CD14-positive monocyte (primary cell): ENCODE measurements around the gene PSD4. TPM values are rescaled to one million over a fixed set of nuclear protein-coding genes. Genes with fewer than 3 reads are reported as not detected.

Experiments used
- DNase-seq, 3 donors: peaks; one replicate each; pipeline ENCODE4 v3.0.0-alpha.2; 2011 to 2022
- H2AFZ ChIP-seq: 2 replicates; pipeline ENCODE4 v1.6.0; 2012; ENCODE audit warnings: mild to moderate bottlenecking, low read depth, low read length, inconsistent platforms; ENCODE audit not compliant: insufficient read depth, poor library complexity, severe bottlenecking
- H3K27ac ChIP-seq, 2 donors: 1 replicate in 1 of 2; 2 replicates in 1 of 2; pipeline ENCODE4 v1.5.1; 2012 to 2013; ENCODE audit warnings: low read length in 2 of 2, control low read depth in 1 of 2, inconsistent platforms in 1 of 2, low read depth in 1 of 2, mild to moderate bottlenecking in 1 of 2
- H3K27me3 ChIP-seq, 2 donors: one replicate each; pipeline versions ENCODE4 v1.6.0 to v1.6.1; 2011 to 2013; ENCODE audit warnings: low read length in 2 of 2; ENCODE audit not compliant: control insufficient read depth in 2 of 2, insufficient read depth in 2 of 2
- H3K36me3 ChIP-seq, 2 donors: replicated peaks in 1 of 2; 1 replicate in 1 of 2; 2 replicates in 1 of 2; pipeline versions ENCODE4 v1.5.1 to v1.6.1; 2012 to 2013; ENCODE audit warnings: low read length in 2 of 2, control low read depth in 1 of 2, inconsistent platforms in 1 of 2, mild to moderate bottlenecking in 1 of 2; ENCODE audit not compliant: insufficient read depth in 2 of 2, control insufficient read depth in 1 of 2
- H3K4me1 ChIP-seq, 2 donors: 1 replicate in 1 of 2; 2 replicates in 1 of 2; pipeline versions ENCODE4 v1.5.1 to v1.6.1; 2012 to 2013; ENCODE audit warnings: low read length in 2 of 2, control low read depth in 1 of 2, inconsistent platforms in 1 of 2, mild to moderate bottlenecking in 1 of 2, moderate library complexity in 1 of 2; ENCODE audit not compliant: insufficient read depth in 2 of 2, control insufficient read depth in 1 of 2
- H3K4me2 ChIP-seq: replicated peaks from 2 replicates; pipeline ENCODE3; 2012; ENCODE audit warnings: low read length, moderate library complexity, mild to moderate bottlenecking; ENCODE audit not compliant: poor library complexity, severe bottlenecking; ENCODE audit errors: extremely low read depth
- H3K4me3 ChIP-seq, 3 experiments: fragments of 200-600 bp in 1 of 3; sonication (generic) in 1 of 3; replicated peaks in 1 of 3; 1 replicate in 2 of 3; 2 replicates in 1 of 3; pipeline ENCODE4 v1.5.1; 2011 to 2013; ENCODE audit warnings: low read length in 3 of 3, mild to moderate bottlenecking in 3 of 3, control low read depth in 2 of 3, low read depth in 2 of 3, inconsistent platforms in 1 of 3, moderate library complexity in 1 of 3
- H3K79me2 ChIP-seq: 2 replicates; pipeline ENCODE4 v1.6.0; 2012; ENCODE audit warnings: mild to moderate bottlenecking, control low read depth, inconsistent platforms, low read length, moderate library complexity; ENCODE audit not compliant: insufficient read depth
- H3K9ac ChIP-seq: 2 replicates; pipeline ENCODE4 v1.6.0; 2017; ENCODE audit warnings: low read length, mild to moderate bottlenecking; ENCODE audit not compliant: insufficient read depth, poor library complexity, severe bottlenecking
- H3K9me3 ChIP-seq, 2 donors: replicated peaks in 1 of 2; 1 replicate in 1 of 2; 2 replicates in 1 of 2; pipeline versions ENCODE4 v1.5.1 to v1.6.1; 2012 to 2013; ENCODE audit warnings: low read length in 2 of 2, control low read depth in 1 of 2; ENCODE audit not compliant: control insufficient read depth in 1 of 2, insufficient read depth in 1 of 2
- H4K20me1 ChIP-seq: 2 replicates; pipeline ENCODE4 v1.6.0; 2012; ENCODE audit warnings: mild to moderate bottlenecking, low read length, control low read depth, moderate library complexity; ENCODE audit not compliant: insufficient read depth
- H3K27ac Mint-ChIP-seq, 7 donors: one replicate each; pipeline ENCODE4 v1.8.0; 2020; ENCODE audit warnings: mild to moderate bottlenecking in 7 of 7, mixed read lengths in 7 of 7, moderate library complexity in 6 of 7, inconsistent platforms in 2 of 7
- H3K27me3 Mint-ChIP-seq, 3 donors: one replicate each; pipeline ENCODE4 v1.8.0; 2021 to 2022; ENCODE audit warnings: low read depth in 3 of 3, mild to moderate bottlenecking in 3 of 3, mixed read lengths in 3 of 3, moderate library complexity in 3 of 3, inconsistent platforms in 1 of 3
- H3K36me3 Mint-ChIP-seq, 2 donors: one replicate each; pipeline ENCODE4 v1.8.0; 2020; ENCODE audit warnings: mixed read lengths in 2 of 2, inconsistent platforms in 1 of 2, mild to moderate bottlenecking in 1 of 2
- H3K4me1 Mint-ChIP-seq: one replicate; pipeline ENCODE4 v1.8.0; 2020; ENCODE audit warnings: mild to moderate bottlenecking, mixed read lengths
- H3K4me3 Mint-ChIP-seq, 2 donors: one replicate each; pipeline ENCODE4 v1.8.0; 2020; ENCODE audit warnings: mild to moderate bottlenecking in 2 of 2, mixed read lengths in 2 of 2, moderate library complexity in 1 of 2
- H3K9me3 Mint-ChIP-seq, 7 donors: one replicate each; pipeline ENCODE4 v1.8.0; 2020 to 2022; ENCODE audit warnings: mixed read lengths in 7 of 7, mild to moderate bottlenecking in 6 of 7, moderate library complexity in 6 of 7, inconsistent platforms in 2 of 7
- WGBS: methylation state at CpG from one replicate; pipeline ENCODE4 v1.1.5; 2013; ENCODE audit warnings: missing lambda C conversion rate; ENCODE audit not compliant: insufficient coverage; 5-methylcytosine and 5-hydroxymethylcytosine counted together
- intact Hi-C, 2 donors: fragments of 100-400 bp; cut with micrococcal nuclease; formaldehyde crosslinking; loops; one replicate each; pipeline versions ENCODE4 v1.15.0 to v1.15.1; 2023
- polyA plus RNA-seq, 3 donors: library from polyadenylated mRNA; depleted of rRNA in 1 of 3; unstranded in 2 of 3; stranded (reverse) in 1 of 3; fragments of 300-500 nt in 2 of 3; fragments of >200 nt in 1 of 3; fragmentation: Illumina TruSeq in 2 of 3; gene quantifications; 1 replicate in 2 of 3; 2 replicates in 1 of 3; pipeline ENCODE4 v1.2.3, GENCODE V29; 2012 to 2021
- TF ChIP-seq, protein P1 (sequence below): fragments of 200-600 bp; IDR thresholded peaks from one replicate; pipeline ENCODE4 v1.8.0; 2022; ENCODE audit warnings: antibody characterized with exemption, mild to moderate bottlenecking

The PSD4 gene
- polyA plus RNA-seq, 3 donors, result 11.0 to 47.0 (median 18.2) TPM

DNA sequence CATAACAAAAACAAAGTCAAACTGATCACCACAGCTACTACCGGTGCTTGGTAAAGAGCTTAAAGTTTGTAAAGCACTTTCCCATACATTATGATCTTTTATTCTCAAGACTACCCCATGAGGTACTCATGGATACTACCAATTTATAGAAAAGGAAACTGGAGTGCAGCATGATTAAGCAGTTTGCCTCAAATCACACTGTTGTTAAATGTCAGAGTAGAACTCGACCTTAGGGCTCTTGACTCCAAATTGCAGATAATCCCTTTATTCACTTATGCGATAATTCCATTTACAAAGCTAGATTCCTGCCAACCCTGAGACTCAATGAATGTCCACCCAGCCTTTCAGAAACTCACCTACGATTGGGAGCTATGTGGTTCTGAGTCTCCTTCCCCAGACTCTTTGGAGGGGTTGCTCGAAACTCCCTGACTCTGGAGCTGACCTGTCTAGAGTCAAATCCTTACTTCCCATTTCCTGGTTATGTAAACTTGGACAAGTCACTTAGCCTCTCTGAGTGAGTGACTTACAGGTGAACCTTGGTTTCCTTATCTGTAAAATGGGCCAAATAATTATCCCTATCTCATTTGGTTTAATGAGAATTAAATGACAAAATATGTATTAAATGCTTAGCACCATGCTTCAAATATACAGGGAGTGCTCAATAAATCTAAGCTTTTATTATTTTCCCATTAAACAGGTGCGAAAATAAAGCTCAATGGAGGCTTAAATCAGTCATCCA, 47.4 kb downstream of the PSD4 start:
- TF ChIP-seq, protein P1, sequence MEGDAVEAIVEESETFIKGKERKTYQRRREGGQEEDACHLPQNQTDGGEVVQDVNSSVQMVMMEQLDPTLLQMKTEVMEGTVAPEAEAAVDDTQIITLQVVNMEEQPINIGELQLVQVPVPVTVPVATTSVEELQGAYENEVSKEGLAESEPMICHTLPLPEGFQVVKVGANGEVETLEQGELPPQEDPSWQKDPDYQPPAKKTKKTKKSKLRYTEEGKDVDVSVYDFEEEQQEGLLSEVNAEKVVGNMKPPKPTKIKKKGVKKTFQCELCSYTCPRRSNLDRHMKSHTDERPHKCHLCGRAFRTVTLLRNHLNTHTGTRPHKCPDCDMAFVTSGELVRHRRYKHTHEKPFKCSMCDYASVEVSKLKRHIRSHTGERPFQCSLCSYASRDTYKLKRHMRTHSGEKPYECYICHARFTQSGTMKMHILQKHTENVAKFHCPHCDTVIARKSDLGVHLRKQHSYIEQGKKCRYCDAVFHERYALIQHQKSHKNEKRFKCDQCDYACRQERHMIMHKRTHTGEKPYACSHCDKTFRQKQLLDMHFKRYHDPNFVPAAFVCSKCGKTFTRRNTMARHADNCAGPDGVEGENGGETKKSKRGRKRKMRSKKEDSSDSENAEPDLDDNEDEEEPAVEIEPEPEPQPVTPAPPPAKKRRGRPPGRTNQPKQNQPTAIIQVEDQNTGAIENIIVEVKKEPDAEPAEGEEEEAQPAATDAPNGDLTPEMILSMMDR, result no peak
- H3K27me3 Mint-ChIP-seq, result peaks cover 1 to 6% (median 2%) of the 10 kb centered on the region in 3 donors
- H3K4me3 Mint-ChIP-seq, result no peak overlapping the region
- intact Hi-C loops, result no loop called here
- no peaks in the 10 kb centered on the region for H3K9me3 ChIP-seq
- H3K36me3 ChIP-seq, result no peaks in the 10 kb centered on the region
- no peak for DNase-seq
- no peaks in the 10 kb centered on the region for H4K20me1 ChIP-seq
- 100% methylated on average over 1 of the region's 6 CpGs for WGBS
- H3K36me3 Mint-ChIP-seq, result peaks cover 1 to 2% of the 10 kb centered on the region in 2 donors
- H3K4me3 ChIP-seq, result no peak overlapping the region
- peaks cover 34 to 36% of the 10 kb centered on the region in 2 donors for H3K4me1 ChIP-seq
- no peak overlapping the region for H3K27ac ChIP-seq
- no peak overlapping the region for H2AFZ ChIP-seq
- peaks cover 0 to 1% (median 0%) of the 10 kb centered on the region in 7 donors for H3K9me3 Mint-ChIP-seq
- no peaks in the 10 kb centered on the region for H3K79me2 ChIP-seq
- H3K4me2 ChIP-seq, result no peak overlapping the region
- H3K4me1 Mint-ChIP-seq, result peaks cover 37% of the 10 kb centered on the region
- no peak overlapping the region for H3K27ac Mint-ChIP-seq
- H3K27me3 ChIP-seq, result no peaks in the 10 kb centered on the region
- no peak overlapping the region for H3K9ac ChIP-seq

DNA sequence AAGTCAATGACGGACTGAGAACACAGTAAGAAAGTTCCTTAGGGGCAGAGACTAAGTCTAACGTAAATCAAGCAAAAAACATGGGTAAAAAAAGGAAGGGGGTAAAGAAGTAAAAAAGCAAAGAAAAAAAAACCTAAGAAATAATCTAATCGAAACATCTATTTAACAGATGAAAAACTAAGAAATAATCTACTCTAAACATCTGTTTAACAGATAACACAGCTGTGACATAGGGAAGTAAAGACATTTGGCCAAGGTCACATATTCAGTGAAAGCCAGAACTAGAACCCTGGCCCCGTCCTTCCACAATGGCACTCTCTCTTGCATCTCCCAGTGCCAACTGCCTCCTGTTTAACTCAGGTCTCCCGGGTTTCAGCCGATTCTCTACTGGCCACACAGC, 48.1 kb downstream of the PSD4 start:
- Mint-ChIP-seq H3K4me3 (no peak overlapping the region), H3K27ac (no peak overlapping the region), H3K27me3 (peaks cover 1 to 5% (median 2%) of the 10 kb centered on the region in 3 donors), H3K4me1 (peaks cover 34% of the 10 kb centered on the region), H3K9me3 (peaks cover 0 to 1% (median 0%) of the 10 kb centered on the region in 7 donors), H3K36me3 (peaks cover 1 to 2% of the 10 kb centered on the region in 2 donors)
- Histone ChIP-seq H3K4me3 (no peak overlapping the region), H3K36me3 (no peaks in the 10 kb centered on the region), H3K27ac (no peak overlapping the region), H3K9ac (no peak overlapping the region), H3K4me2 (no peak overlapping the region), H3K27me3 (no peaks in the 10 kb centered on the region), H3K79me2 (no peaks in the 10 kb centered on the region), H3K4me1 (peaks cover 34 to 36% of the 10 kb centered on the region in 2 donors), H4K20me1 (no peaks in the 10 kb centered on the region), H3K9me3 (no peaks in the 10 kb centered on the region), H2AFZ (no peak overlapping the region)
- DNase-seq, result no peak
- WGBS, result 75% methylated on average over 1 of the region's 6 CpGs
- intact Hi-C loops, result no loop called here
- TF ChIP-seq, protein P1, result no peak
